GM19099 (cell line): Measurements from ENCODE around the gene PNKP.

Source experiments
- POLR2A ChIP-seq: IDR thresholded peaks from 3 replicates; pipeline ENCODE4 v1.6.1; 2011; ENCODE audit warnings: low read depth; ENCODE audit not compliant: insufficient read length; ENCODE audit errors: extremely low read depth

The PNKP gene

GRCh38 chr19:49860336-49861102 lies 6.9 kb downstream of the PNKP start:
- no peak for TF ChIP-seq POLR2A

- no peak for TF ChIP-seq POLR2A
Measured at GRCh38 chr19:49859682-49860335, 7.6 kb downstream of the PNKP start.

GRCh38 chr19:49858088-49858985 lies 9.0 kb downstream of the PNKP start:
- TF ChIP-seq POLR2A = peak; percentile 18

GRCh38 chr19:49857838-49858087 lies 9.6 kb downstream of the PNKP start:
- no peak for TF ChIP-seq POLR2A

GRCh38 chr19:49857061-49857837 lies 10.1 kb downstream of the PNKP start:
- TF ChIP-seq POLR2A = no peak

- no peak for TF ChIP-seq POLR2A
Measured at GRCh38 chr19:49856574-49857021, 10.8 kb downstream of the PNKP start.

GRCh38 chr19:49855676-49856573 lies 11.5 kb downstream of the PNKP start:
- TF ChIP-seq POLR2A = no peak

GRCh38 chr19:49855277-49855675 lies 12.1 kb downstream of the PNKP start:
- TF ChIP-seq POLR2A = no peak

- no peak for TF ChIP-seq POLR2A
Measured at GRCh38 chr19:49854378-49855263, 12.8 kb downstream of the PNKP start.

GRCh38 chr19:49853852-49854377 lies 13.5 kb downstream of the PNKP start:
- no peak for TF ChIP-seq POLR2A

- TF ChIP-seq POLR2A = no peak
Measured at GRCh38 chr19:49852631-49853126, 14.7 kb downstream of the PNKP start.

- TF ChIP-seq POLR2A = peak; percentile 27
Measured at GRCh38 chr19:49851456-49852259, 15.7 kb downstream of the PNKP start.
